NCI-H524 treated with DMSO at 0.1 percent for 48 hours (cell line): ENCODE measurements around the gene SSBP3.
A peak's percentile ranks its signal among the peaks of the same experiment; 100 is the strongest.

Experiments
- DNase-seq: peaks from one replicate; lab custom pipeline; 2025; lab: John Stamatoyannopoulos, UW

SSBP3 gene

GRCh38 chr1:54305906-54306514 lies 100.2 kb downstream of the SSBP3 start:
- DNase-seq = no peak

GRCh38 chr1:54304518-54304917 lies 101.7 kb downstream of the SSBP3 start:
- DNase-seq = no peak

- DNase-seq = no peak
Measured at GRCh38 chr1:54302951-54303843, 103.0 kb downstream of the SSBP3 start.

- no peak for DNase-seq
Measured at GRCh38 chr1:54302549-54302948, 103.6 kb downstream of the SSBP3 start.

- DNase-seq = peak; percentile 67
Measured at GRCh38 chr1:54301497-54301896, 104.7 kb downstream of the SSBP3 start.

- DNase-seq = peak; percentile 95
Measured at GRCh38 chr1:54300401-54300800, 105.8 kb downstream of the SSBP3 start.

GRCh38 chr1:54299037-54299436 lies 107.2 kb downstream of the SSBP3 start:
- no peak for DNase-seq

- DNase-seq = no peak
Measured at GRCh38 chr1:54298284-54299033, 107.7 kb downstream of the SSBP3 start.

- DNase-seq = peak; percentile 89
Measured at GRCh38 chr1:54297596-54298283, 108.5 kb downstream of the SSBP3 start.

- DNase-seq = peak; percentile 69
Measured at GRCh38 chr1:54296666-54297065, 109.5 kb downstream of the SSBP3 start.

GRCh38 chr1:54294887-54295286 lies 111.3 kb downstream of the SSBP3 start:
- no peak for DNase-seq

- no peak for DNase-seq
Measured at GRCh38 chr1:54292002-54292911, 113.9 kb downstream of the SSBP3 start.

GRCh38 chr1:54291276-54292001 lies 114.8 kb downstream of the SSBP3 start:
- DNase-seq = peak; percentile 51

- no peak for DNase-seq
Measured at GRCh38 chr1:54290506-54291184, 115.5 kb downstream of the SSBP3 start.

- no peak for DNase-seq
Measured at GRCh38 chr1:54289712-54290233, 116.4 kb downstream of the SSBP3 start.

GRCh38 chr1:54287801-54288211 lies 118.4 kb downstream of the SSBP3 start:
- DNase-seq = no peak

- peak; percentile 52 for DNase-seq
Measured at GRCh38 chr1:54287176-54287650, 119.0 kb downstream of the SSBP3 start.

- no peak for DNase-seq
Measured at GRCh38 chr1:54285815-54286345, 120.3 kb downstream of the SSBP3 start.
